GM12801 (cell line): ENCODE results near the gene DUS1L.

ENCODE experiments used
- CTCF ChIP-seq: IDR thresholded peaks from one replicate; pipeline ENCODE4 v1.5.1; 2011; ENCODE audit warnings: control low read depth; ENCODE audit not compliant: insufficient read length; ENCODE audit errors: extremely low read depth

DUS1L gene

DNA sequence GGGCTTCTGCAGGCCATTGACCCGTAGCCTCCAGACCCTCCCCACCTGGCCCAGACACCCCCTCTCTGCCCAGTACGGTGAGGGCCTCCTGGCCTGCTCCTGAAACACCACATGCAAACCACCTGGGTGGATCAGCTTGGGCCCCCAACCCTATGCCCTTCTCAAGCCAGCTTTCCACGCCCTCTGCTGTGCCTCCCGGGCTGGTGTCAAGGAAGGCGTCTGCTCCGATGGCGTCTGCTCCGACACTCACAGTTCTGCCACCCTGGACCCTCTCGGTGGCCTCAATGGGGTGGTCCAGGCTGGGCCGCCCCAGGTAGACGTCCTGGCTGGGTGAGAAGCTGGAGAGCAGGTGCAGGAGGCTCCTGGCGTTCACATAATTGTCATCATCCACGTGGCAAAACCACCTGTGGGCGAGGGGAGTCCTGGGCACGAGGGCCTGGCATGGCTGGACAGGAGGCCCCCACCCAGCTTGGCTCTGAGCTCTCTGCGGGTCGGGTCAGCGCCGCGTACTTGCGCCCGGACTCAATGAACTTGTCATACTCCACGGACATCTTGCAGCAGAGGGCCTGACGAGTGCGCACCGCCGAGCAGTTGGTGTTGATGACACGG is 15.3 kb downstream of the DUS1L start:
- no peak for TF ChIP-seq CTCF

DNA sequence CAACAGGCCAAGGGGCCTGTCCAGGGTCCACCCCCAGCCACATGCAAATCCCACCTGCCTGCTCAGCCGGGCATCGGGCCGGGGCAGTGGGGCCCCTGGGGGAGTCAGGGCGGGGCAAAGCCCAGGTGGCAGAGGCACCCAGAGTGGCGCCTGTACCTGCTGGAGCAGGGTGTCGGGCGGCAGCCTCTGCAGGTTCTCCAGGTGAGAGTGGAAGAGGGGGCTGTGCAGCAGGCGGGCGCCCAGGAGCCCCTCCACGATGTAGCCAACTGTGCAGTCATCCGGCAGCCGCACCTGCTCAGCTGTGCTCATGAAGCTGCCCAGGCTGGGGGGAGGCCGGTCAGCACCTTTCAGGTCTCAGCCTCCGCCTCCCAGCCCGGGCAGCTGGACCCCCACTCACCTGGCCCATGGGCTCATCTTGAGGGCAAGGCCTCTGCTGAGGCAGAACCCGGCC is 16.1 kb downstream of the DUS1L start:
- no peak for TF ChIP-seq CTCF

DNA sequence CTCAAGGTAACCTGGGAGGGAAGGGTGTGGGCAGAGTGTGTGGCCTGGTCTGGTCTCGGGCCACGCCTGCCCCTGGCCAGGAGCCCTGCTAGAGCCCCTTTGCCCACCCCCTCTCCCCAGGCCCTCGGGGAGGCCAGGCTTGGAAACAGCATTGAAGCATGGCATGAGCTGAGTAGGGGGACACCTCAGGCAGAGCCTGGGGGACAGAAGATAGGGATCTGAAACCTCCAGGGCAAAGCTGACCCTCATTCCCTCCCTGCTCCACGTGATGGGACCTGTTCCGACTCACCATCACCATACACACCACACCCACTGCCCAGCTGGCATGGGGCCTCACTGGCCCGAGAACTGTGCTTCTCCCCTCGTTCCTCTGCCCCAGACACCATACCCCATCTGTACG is 16.5 kb downstream of the DUS1L start:
- no peak for TF ChIP-seq CTCF

DNA sequence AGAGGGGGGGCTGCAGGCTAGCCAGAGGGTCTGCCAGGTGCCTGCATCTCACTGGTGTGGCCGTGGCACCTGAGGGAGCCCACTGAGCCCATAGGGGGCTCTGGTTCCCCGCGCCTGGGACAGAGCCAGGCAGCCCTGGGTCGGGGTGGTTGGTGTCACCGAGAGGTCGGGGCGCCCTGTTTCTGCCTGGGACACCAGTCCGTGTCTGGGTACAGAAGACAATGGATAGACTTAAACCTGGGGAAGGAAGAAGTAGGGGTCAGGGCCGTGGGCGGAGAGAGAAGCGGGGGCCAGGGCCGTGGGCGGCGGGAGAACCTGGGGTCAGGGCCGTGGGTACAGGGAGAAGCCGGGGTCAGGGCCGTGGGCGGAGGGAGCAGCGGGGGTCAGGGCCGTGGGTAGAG is 17.0 kb downstream of the DUS1L start:
- TF ChIP-seq CTCF: no peak

- no peak for TF ChIP-seq CTCF
Observed at GRCh38 chr17:82047914-82048570, 17.6 kb downstream of the DUS1L start.

DNA sequence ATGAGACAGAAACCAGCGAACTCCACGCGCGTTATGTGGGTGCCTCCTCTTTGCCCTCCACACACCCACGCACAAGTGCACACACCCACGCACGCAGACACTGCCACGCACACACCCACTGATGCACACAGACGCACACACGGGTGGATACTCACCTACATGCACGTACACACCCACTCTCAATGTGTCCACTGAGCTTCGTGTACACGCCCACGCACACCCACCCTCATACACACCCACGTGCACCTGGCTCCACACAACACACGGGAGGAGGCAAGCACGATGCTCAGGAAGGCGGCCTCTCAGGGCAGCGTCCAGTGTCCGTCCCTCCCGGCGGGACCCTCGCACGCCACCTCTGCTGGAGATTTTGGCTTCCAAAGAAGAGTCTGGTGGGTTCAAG is 18.2 kb downstream of the DUS1L start:
- TF ChIP-seq CTCF: no peak

GRCh38 chr17:82046903-82047302 is 18.7 kb downstream of the DUS1L start:
- TF ChIP-seq CTCF: no peak
